OCI-LY7 (cell line): ENCODE results near the gene PPFIA4. TPM values are rescaled to one million over a fixed set of nuclear protein-coding genes. Genes with fewer than 3 reads are reported as not detected.

Experiments used
- BruUV-seq: library from RNA; stranded (reverse); fragments of 400-500 nt; replicated peaks from 2 replicates; lab custom pipeline; 2021; lab: Mats Ljungman, UMichigan
- CTCF ChIA-PET: fragments of 300-600 bp; sonication (Branson Sonifier 250); formaldehyde crosslinking; loops from one replicate; lab custom pipeline; 2022; ENCODE audit warnings: antibody characterized with exemption; ENCODE audit not compliant: unreplicated experiment; lab: Charles Lee
- POLR2A ChIA-PET: fragments of 300-600 bp; sonication (Branson Sonifier 250); formaldehyde crosslinking; loops from one replicate; lab custom pipeline; 2022; ENCODE audit warnings: antibody characterized with exemption; lab: Charles Lee
- DNase-seq: peaks from one replicate; pipeline ENCODE4 v3.0.0-alpha.2; 2015; ENCODE audit warnings: low spot score
- H2AFZ ChIP-seq: fragments of 200-600 bp; sonication (generic), shearing (Covaris generic); 2 replicates; pipeline ENCODE4 v1.6.1; 2014; ENCODE audit warnings: mild to moderate bottlenecking, antibody characterized with exemption, low read length, moderate library complexity
- H3K27ac ChIP-seq: fragments of 200-600 bp; sonication (generic); 2 replicates; pipeline ENCODE4 v1.5.1; 2014; ENCODE audit warnings: mixed run types, low read depth, mild to moderate bottlenecking, moderate library complexity, low read length, inconsistent platforms; ENCODE audit not compliant: poor library complexity, severe bottlenecking
- H3K36me3 ChIP-seq: fragments of 200-600 bp; sonication (generic); 2 replicates; pipeline ENCODE4 v1.6.1; 2014; ENCODE audit warnings: mild to moderate bottlenecking, antibody characterized with exemption, low read length, moderate library complexity, mixed read lengths; ENCODE audit not compliant: insufficient read depth
- H3K4me1 ChIP-seq: fragments of 200-600 bp; sonication (generic); 2 replicates; pipeline ENCODE4 v1.5.1; 2014; ENCODE audit warnings: mild to moderate bottlenecking, low read length; ENCODE audit not compliant: insufficient read depth, poor library complexity, severe bottlenecking
- H3K4me2 ChIP-seq: fragments of 200-600 bp; sonication (generic); 2 replicates; pipeline ENCODE4 v1.6.1; 2014; ENCODE audit warnings: mild to moderate bottlenecking, low read length
- H3K4me3 ChIP-seq: fragments of 200-600 bp; sonication (generic); 2 replicates; pipeline ENCODE4 v1.5.1; 2014; ENCODE audit warnings: mild to moderate bottlenecking, low read depth, low read length; ENCODE audit not compliant: poor library complexity, severe bottlenecking
- H3K79me2 ChIP-seq: fragments of 200-600 bp; sonication (generic); 2 replicates; pipeline ENCODE4 v1.6.1; 2016; ENCODE audit warnings: low read depth, mild to moderate bottlenecking, low read length, moderate library complexity, mixed read lengths; ENCODE audit not compliant: insufficient read depth
- H3K9me2 ChIP-seq: fragments of 200-600 bp; sonication (generic); 2 replicates; pipeline ENCODE4 v1.6.1; 2016; ENCODE audit warnings: mild to moderate bottlenecking, low read length, mixed read lengths; ENCODE audit not compliant: insufficient read depth
- H3K9me3 ChIP-seq: fragments of 200-600 bp; sonication (generic); 2 replicates; pipeline ENCODE4 v1.6.1; 2014; ENCODE audit warnings: mild to moderate bottlenecking, mixed run types, low read length, mixed read lengths
- H4K20me1 ChIP-seq: fragments of 200-600 bp; sonication (generic); 2 replicates; pipeline ENCODE4 v1.6.1; 2014; ENCODE audit warnings: mild to moderate bottlenecking, antibody characterized with exemption, low read length, moderate library complexity, mixed read lengths; ENCODE audit not compliant: insufficient read depth
- CTCF ChIP-seq: fragments of 200-600 bp; sonication (generic); conservative IDR thresholded peaks from 2 replicates; pipeline ENCODE4 v1.5.1; 2014; ENCODE audit warnings: mild to moderate bottlenecking, antibody characterized with exemption, low read length, moderate library complexity, mixed read lengths
- EZH2phosphoT487 ChIP-seq: fragments of 200-600 bp; sonication (generic); IDR thresholded peaks from 2 replicates; pipeline ENCODE4 v1.6.1; 2018; ENCODE audit warnings: low read depth, borderline replicate concordance, mild to moderate bottlenecking, mixed run types, antibody characterized with exemption, low read length, moderate library complexity, mixed read lengths
- intact Hi-C: fragments of 100-400 bp; cut with micrococcal nuclease; formaldehyde crosslinking; loops from one replicate; pipeline ENCODE4 v1.10.0; 2022; ENCODE audit not compliant: unreplicated experiment
- total RNA-seq, 2 experiments: library from RNA; depleted of rRNA in 1 of 2; stranded (reverse); fragments of >200 nt in 1 of 2; shearing (Covaris generic) in 1 of 2; gene quantifications; 2 replicates each; pipeline ENCODE4 v1.2.3, GENCODE V29; 2014 to 2022

The PPFIA4 gene
- total RNA-seq, 2 experiments from 2014 or later = 0.03 to 2.7 TPM

GRCh38 chr1:203037509-203038190 is 11.4 kb downstream of the PPFIA4 start:
- TF ChIP-seq EZH2phosphoT487 (no peak), CTCF (no peak)
- Histone ChIP-seq H3K4me2 (no peak overlapping the region; the same call in 1 of the 2 replicates), H3K4me3 (no peak overlapping the region), H3K27ac (no peak overlapping the region), H3K36me3 (no peaks in the 10 kb centered on the region), H2AFZ (no peak overlapping the region), H4K20me1 (no peaks in the 10 kb centered on the region), H3K9me2 (no peaks in the 10 kb centered on the region), H3K79me2 (no peaks in the 10 kb centered on the region), H3K9me3 (no peaks in the 10 kb centered on the region), H3K4me1 (peaks cover 8% of the 10 kb centered on the region)
- no peak for DNase-seq
- intact Hi-C loops = loop anchor here (2.0 kb wide), 2 partner anchors 135 to 231 kb away; no protein-coding TSS in a partner anchor
- POLR2A ChIA-PET = no interaction called here
- CTCF ChIA-PET = no interaction called here
- BruUV-seq = no TSS peak

- TF ChIP-seq EZH2phosphoT487 = no peak
- no peak for TF ChIP-seq CTCF
- POLR2A ChIA-PET = no interaction called here
- Histone ChIP-seq H2AFZ (no peak overlapping the region), H3K79me2 (no peaks in the 10 kb centered on the region), H3K9me2 (no peaks in the 10 kb centered on the region), H3K36me3 (no peaks in the 10 kb centered on the region), H3K9me3 (no peaks in the 10 kb centered on the region), H4K20me1 (no peaks in the 10 kb centered on the region), H3K4me1 (peaks cover 8% of the 10 kb centered on the region), H3K4me2 (no peak overlapping the region; the same call in 1 of the 2 replicates), H3K27ac (no peak overlapping the region), H3K4me3 (no peak overlapping the region)
- CTCF ChIA-PET = no interaction called here
- BruUV-seq = no TSS peak
- peak; percentile 15 for DNase-seq
- intact Hi-C loops = loop anchor here (2.0 kb wide), 2 partner anchors 135 to 231 kb away; no protein-coding TSS in a partner anchor
These were observed 12.0 kb downstream of the PPFIA4 start for GRCh38 chr1:203038217-203038741.
